ENCODE data around the gene FURIN. TPM values are rescaled to one million over a fixed set of nuclear protein-coding genes. Genes with fewer than 3 reads are reported as not detected.

The FURIN gene
- total and polyA plus RNA-seq, 9 of the 15 experiments (the other 6 are each of a cell fraction or from before 2014, with no cell fraction given): 0.92 to 99.9 (median 34.8) TPM

DNA sequence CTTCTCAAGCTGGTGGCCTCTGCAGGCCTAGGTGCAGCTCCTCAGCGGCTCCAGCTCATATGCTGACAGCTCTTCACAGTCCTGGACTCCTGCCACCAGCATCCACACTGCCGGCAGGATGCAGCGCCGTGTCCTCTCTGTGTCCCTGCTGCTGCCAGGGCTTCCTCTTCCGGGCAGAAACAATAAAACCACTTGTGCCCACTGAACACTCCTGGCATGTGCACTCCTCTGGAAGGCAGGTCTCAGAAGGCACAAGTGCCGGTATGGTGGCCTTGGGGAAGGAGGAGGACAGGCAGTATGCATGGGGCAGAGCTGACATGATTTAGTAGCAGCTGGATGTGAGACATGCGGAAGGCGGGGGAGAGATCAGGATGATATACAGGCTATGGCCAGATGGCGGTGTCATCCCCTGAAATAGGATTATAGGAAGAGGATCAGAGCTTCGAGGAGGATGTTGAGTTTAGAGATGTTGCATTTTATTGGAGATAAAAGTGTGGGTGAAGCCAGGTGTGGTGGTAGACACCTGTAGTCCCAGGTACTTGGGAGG, 27.3 kb downstream of the FURIN start (continued):
- TF ChIP-seq, protein P1, sequence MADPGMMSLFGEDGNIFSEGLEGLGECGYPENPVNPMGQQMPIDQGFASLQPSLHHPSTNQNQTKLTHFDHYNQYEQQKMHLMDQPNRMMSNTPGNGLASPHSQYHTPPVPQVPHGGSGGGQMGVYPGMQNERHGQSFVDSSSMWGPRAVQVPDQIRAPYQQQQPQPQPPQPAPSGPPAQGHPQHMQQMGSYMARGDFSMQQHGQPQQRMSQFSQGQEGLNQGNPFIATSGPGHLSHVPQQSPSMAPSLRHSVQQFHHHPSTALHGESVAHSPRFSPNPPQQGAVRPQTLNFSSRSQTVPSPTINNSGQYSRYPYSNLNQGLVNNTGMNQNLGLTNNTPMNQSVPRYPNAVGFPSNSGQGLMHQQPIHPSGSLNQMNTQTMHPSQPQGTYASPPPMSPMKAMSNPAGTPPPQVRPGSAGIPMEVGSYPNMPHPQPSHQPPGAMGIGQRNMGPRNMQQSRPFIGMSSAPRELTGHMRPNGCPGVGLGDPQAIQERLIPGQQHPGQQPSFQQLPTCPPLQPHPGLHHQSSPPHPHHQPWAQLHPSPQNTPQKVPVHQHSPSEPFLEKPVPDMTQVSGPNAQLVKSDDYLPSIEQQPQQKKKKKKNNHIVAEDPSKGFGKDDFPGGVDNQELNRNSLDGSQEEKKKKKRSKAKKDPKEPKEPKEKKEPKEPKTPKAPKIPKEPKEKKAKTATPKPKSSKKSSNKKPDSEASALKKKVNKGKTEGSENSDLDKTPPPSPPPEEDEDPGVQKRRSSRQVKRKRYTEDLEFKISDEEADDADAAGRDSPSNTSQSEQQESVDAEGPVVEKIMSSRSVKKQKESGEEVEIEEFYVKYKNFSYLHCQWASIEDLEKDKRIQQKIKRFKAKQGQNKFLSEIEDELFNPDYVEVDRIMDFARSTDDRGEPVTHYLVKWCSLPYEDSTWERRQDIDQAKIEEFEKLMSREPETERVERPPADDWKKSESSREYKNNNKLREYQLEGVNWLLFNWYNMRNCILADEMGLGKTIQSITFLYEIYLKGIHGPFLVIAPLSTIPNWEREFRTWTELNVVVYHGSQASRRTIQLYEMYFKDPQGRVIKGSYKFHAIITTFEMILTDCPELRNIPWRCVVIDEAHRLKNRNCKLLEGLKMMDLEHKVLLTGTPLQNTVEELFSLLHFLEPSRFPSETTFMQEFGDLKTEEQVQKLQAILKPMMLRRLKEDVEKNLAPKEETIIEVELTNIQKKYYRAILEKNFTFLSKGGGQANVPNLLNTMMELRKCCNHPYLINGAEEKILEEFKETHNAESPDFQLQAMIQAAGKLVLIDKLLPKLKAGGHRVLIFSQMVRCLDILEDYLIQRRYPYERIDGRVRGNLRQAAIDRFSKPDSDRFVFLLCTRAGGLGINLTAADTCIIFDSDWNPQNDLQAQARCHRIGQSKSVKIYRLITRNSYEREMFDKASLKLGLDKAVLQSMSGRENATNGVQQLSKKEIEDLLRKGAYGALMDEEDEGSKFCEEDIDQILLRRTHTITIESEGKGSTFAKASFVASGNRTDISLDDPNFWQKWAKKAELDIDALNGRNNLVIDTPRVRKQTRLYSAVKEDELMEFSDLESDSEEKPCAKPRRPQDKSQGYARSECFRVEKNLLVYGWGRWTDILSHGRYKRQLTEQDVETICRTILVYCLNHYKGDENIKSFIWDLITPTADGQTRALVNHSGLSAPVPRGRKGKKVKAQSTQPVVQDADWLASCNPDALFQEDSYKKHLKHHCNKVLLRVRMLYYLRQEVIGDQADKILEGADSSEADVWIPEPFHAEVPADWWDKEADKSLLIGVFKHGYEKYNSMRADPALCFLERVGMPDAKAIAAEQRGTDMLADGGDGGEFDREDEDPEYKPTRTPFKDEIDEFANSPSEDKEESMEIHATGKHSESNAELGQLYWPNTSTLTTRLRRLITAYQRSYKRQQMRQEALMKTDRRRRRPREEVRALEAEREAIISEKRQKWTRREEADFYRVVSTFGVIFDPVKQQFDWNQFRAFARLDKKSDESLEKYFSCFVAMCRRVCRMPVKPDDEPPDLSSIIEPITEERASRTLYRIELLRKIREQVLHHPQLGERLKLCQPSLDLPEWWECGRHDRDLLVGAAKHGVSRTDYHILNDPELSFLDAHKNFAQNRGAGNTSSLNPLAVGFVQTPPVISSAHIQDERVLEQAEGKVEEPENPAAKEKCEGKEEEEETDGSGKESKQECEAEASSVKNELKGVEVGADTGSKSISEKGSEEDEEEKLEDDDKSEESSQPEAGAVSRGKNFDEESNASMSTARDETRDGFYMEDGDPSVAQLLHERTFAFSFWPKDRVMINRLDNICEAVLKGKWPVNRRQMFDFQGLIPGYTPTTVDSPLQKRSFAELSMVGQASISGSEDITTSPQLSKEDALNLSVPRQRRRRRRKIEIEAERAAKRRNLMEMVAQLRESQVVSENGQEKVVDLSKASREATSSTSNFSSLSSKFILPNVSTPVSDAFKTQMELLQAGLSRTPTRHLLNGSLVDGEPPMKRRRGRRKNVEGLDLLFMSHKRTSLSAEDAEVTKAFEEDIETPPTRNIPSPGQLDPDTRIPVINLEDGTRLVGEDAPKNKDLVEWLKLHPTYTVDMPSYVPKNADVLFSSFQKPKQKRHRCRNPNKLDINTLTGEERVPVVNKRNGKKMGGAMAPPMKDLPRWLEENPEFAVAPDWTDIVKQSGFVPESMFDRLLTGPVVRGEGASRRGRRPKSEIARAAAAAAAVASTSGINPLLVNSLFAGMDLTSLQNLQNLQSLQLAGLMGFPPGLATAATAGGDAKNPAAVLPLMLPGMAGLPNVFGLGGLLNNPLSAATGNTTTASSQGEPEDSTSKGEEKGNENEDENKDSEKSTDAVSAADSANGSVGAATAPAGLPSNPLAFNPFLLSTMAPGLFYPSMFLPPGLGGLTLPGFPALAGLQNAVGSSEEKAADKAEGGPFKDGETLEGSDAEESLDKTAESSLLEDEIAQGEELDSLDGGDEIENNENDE (IDR thresholded peaks at IDR 0.05; ENCODE audit: low read depth, low read length): no peak
- no peak for TF ChIP-seq ZNF707 (CRISPR knock-in tag; conservative IDR thresholded peaks at IDR 0.05)
- TF ChIP-seq NR2C1 (IDR thresholded peaks at IDR 0.05): no peak
- no peak for TF ChIP-seq NR2C1 (tag; IDR thresholded peaks at IDR 0.05)
- TF ChIP-seq, protein P2, sequence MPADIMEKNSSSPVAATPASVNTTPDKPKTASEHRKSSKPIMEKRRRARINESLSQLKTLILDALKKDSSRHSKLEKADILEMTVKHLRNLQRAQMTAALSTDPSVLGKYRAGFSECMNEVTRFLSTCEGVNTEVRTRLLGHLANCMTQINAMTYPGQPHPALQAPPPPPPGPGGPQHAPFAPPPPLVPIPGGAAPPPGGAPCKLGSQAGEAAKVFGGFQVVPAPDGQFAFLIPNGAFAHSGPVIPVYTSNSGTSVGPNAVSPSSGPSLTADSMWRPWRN (IDR thresholded peaks at IDR 0.05; ENCODE audit: low read depth): no peak
- TF ChIP-seq NCOA4 (IDR thresholded peaks at IDR 0.05; ENCODE audit: partially characterized antibody): no peak
- TF ChIP-seq ETV5 (CRISPR knock-in tag; IDR thresholded peaks at IDR 0.05; ENCODE audit: low read depth): no peak
- TF ChIP-seq, protein P3, sequence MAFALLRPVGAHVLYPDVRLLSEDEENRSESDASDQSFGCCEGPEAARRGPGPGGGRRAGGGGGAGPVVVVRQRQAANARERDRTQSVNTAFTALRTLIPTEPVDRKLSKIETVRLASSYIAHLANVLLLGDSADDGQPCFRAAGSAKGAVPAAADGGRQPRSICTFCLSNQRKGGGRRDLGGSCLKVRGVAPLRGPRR (CRISPR knock-in tag; IDR thresholded peaks at IDR 0.05): no peak
- no peak for TF ChIP-seq STAG1 (CRISPR knock-in tag; IDR thresholded peaks at IDR 0.05; ENCODE audit: borderline replicate concordance)
- TF ChIP-seq RCOR1 (IDR thresholded peaks at IDR 0.05; ENCODE audit: borderline replicate concordance in 1 of 2, low read depth in 2 of 2, low read length in 2 of 2): peak; percentile 50 to 73; a peak in 3 of 4 replicates
- TF ChIP-seq, protein P4, sequence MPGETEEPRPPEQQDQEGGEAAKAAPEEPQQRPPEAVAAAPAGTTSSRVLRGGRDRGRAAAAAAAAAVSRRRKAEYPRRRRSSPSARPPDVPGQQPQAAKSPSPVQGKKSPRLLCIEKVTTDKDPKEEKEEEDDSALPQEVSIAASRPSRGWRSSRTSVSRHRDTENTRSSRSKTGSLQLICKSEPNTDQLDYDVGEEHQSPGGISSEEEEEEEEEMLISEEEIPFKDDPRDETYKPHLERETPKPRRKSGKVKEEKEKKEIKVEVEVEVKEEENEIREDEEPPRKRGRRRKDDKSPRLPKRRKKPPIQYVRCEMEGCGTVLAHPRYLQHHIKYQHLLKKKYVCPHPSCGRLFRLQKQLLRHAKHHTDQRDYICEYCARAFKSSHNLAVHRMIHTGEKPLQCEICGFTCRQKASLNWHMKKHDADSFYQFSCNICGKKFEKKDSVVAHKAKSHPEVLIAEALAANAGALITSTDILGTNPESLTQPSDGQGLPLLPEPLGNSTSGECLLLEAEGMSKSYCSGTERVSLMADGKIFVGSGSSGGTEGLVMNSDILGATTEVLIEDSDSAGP (CRISPR knock-in tag; IDR thresholded peaks at IDR 0.05): no peak
- TF ChIP-seq, protein P5, sequence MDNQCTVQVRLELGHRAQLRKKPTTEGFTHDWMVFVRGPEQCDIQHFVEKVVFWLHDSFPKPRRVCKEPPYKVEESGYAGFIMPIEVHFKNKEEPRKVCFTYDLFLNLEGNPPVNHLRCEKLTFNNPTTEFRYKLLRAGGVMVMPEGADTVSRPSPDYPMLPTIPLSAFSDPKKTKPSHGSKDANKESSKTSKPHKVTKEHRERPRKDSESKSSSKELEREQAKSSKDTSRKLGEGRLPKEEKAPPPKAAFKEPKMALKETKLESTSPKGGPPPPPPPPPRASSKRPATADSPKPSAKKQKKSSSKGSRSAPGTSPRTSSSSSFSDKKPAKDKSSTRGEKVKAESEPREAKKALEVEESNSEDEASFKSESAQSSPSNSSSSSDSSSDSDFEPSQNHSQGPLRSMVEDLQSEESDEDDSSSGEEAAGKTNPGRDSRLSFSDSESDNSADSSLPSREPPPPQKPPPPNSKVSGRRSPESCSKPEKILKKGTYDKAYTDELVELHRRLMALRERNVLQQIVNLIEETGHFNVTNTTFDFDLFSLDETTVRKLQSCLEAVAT (IDR thresholded peaks at IDR 0.05): no peak

All from K562 (cell line).